Body of pancreas (tissue), 4 donors: ENCODE measurements around the gene CDKN1A.

Source experiments
- POLR2A ChIP-seq, 3 donors: fragments of 450-650 bp; IDR thresholded peaks; one replicate each; pipeline ENCODE4 v1.6.1; 2016; ENCODE audit warnings: antibody characterized with exemption in 3 of 3, mild to moderate bottlenecking in 2 of 3
- TF ChIP-seq, protein P1 (sequence below), 7 experiments: fragments of 450-650 bp in 4 of 7; fragments of 200-600 bp in 3 of 7; sonication (generic) in 3 of 7; IDR thresholded peaks; one replicate each; pipeline ENCODE4 v1.5.1; 2016 to 2019; ENCODE audit warnings: antibody characterized with exemption in 7 of 7

DNA sequence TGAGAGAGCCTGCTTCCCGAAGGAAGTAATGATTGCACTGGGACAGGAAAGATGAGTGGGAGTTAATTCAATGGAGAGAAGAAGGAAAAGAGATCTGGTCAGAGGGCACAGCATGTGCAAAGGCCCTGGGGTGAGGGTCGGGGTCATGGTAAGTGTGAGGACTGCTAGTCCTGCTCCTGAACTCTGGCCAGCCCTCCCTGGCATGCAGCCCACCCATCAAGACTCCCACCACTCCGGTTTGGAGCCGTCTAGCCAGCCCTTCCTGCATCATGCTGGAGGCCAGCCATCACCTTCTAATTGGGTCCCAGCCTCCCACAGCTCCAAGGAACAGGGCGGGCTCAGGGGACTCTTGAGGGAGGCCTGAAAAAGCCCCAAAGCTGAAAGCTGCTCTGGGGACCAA lies 42.2 kb upstream of the CDKN1A start:
- TF ChIP-seq POLR2A (IDR thresholded peaks at IDR 0.05), result no peak
- TF ChIP-seq, protein P1, sequence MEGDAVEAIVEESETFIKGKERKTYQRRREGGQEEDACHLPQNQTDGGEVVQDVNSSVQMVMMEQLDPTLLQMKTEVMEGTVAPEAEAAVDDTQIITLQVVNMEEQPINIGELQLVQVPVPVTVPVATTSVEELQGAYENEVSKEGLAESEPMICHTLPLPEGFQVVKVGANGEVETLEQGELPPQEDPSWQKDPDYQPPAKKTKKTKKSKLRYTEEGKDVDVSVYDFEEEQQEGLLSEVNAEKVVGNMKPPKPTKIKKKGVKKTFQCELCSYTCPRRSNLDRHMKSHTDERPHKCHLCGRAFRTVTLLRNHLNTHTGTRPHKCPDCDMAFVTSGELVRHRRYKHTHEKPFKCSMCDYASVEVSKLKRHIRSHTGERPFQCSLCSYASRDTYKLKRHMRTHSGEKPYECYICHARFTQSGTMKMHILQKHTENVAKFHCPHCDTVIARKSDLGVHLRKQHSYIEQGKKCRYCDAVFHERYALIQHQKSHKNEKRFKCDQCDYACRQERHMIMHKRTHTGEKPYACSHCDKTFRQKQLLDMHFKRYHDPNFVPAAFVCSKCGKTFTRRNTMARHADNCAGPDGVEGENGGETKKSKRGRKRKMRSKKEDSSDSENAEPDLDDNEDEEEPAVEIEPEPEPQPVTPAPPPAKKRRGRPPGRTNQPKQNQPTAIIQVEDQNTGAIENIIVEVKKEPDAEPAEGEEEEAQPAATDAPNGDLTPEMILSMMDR (IDR thresholded peaks at IDR 0.05), result no peak
